ENCODE measurements around the gene TMEM175. TPM values are rescaled to one million over a fixed set of nuclear protein-coding genes. Genes with fewer than 3 reads are reported as not detected.
A peak's percentile ranks its signal among the peaks of the same experiment; 100 is the strongest.

The TMEM175 gene
- total RNA-seq, 3 donors from 2014 or later: 26.2 to 32.2 (median 28.2) TPM

DNA sequence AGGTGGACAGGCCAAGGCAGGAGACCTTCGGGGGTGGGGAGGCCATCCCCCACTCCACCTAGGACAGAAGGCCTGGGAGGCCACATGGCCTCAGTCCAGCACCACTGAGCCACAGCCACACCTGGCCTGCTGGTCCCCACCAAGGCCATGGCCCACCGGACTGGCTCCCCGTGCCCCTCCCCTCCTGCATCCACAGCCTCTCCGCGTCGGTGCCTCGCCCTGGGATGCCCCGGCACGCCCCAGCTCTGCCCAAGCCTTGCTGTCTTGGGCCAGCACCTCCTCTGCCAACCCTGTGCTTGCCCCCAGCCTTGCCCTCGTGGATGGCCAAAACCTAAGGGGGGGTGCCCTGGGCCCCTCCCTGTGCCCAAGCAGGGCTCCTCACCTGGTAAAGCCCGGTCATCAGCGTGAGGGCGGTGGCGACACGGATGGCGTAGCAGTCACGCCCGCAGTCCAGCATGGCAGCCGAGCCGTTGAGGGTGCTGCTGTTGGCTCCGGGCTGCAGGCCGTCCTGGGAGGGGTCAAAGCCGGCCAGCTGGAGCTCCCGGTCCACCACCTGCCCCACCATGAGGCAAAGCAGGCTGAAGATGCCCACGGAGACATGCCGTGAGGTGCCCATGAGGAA is 58.6 kb downstream of the TMEM175 start:
- Histone ChIP-seq H3K27me3 (no peaks in the 10 kb centered on the region), H3K4me3 (no peak overlapping the region), H3K4me1 (peaks cover 3 to 13% of the 10 kb centered on the region in 2 donors), H3K27ac (no peak overlapping the region), H3K36me3 (no peaks in the 10 kb centered on the region), H3K9me3 (no peaks in the 10 kb centered on the region)
- intact Hi-C loops (cut with DNase I; ENCODE audit: low total_unique reads): loop anchor here (10.0 kb wide), 1 partner anchor 316 kb away; the partner anchor contains the start of genes ATP5ME and MYL5
- DNase-seq (ENCODE audit: low spot score in 2 of 2): no peak
- TF ChIP-seq POLR2AphosphoS5 (IDR thresholded peaks at IDR 0.05) (no peak), POLR2A (IDR thresholded peaks at IDR 0.05) (no peak)
- TF ChIP-seq, protein P1, sequence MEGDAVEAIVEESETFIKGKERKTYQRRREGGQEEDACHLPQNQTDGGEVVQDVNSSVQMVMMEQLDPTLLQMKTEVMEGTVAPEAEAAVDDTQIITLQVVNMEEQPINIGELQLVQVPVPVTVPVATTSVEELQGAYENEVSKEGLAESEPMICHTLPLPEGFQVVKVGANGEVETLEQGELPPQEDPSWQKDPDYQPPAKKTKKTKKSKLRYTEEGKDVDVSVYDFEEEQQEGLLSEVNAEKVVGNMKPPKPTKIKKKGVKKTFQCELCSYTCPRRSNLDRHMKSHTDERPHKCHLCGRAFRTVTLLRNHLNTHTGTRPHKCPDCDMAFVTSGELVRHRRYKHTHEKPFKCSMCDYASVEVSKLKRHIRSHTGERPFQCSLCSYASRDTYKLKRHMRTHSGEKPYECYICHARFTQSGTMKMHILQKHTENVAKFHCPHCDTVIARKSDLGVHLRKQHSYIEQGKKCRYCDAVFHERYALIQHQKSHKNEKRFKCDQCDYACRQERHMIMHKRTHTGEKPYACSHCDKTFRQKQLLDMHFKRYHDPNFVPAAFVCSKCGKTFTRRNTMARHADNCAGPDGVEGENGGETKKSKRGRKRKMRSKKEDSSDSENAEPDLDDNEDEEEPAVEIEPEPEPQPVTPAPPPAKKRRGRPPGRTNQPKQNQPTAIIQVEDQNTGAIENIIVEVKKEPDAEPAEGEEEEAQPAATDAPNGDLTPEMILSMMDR (IDR thresholded peaks at IDR 0.05): no peak

DNA sequence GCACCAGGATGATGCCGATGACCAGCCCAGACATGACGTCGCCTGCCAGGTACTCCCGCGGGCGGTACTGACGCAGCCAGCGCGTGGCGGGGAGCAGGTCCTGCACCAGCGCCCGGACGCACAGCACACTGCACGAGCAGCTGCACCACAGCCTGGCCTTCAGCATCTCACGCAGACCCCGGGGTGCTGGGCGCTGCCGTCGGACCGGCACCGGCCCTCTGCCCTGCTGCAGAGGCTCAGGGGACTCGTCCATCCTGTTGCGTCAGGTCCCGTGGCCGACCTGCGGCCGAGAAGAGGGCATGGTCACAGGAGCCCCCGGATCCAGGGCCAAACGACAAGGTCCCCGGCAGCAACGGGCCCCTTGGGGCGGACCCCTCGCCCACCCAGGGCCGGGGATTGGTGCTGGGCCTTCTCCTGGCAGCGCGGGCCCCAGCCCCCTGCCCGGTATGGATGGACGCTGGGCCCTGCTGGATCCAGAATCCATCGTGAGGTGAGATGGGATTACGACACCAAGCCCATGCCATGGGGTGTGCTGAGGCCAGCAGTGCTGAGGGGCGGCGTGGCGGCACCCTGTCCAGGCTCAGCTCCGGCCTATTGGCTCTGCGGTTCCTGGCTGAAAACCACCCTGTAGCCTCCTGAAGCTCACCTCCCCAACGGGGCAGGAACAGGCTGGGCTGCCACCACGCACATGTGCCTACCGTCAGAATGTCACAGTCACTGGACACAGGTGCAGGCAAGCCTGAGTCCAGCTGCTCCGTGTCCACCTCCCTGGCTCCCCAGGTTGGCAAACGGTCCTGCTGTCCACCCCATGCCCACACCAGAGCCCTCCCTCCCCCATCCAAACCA is 59.4 kb downstream of the TMEM175 start:
- Histone ChIP-seq H3K27me3 (no peaks in the 10 kb centered on the region), H3K4me1 (peaks cover 0 to 8% of the 10 kb centered on the region in 2 donors), H3K27ac (peak overlapping the region; percentile 67 to 73), H3K9me3 (no peaks in the 10 kb centered on the region), H3K36me3 (no peaks in the 10 kb centered on the region), H3K4me3 (no peak overlapping the region)
- TF ChIP-seq, protein P1 (IDR thresholded peaks at IDR 0.05): no peak
- TF ChIP-seq POLR2A (IDR thresholded peaks at IDR 0.05): no peak
- no peak for TF ChIP-seq POLR2AphosphoS5 (IDR thresholded peaks at IDR 0.05)
- intact Hi-C loops (cut with DNase I; ENCODE audit: low total_unique reads): loop anchor here (10.0 kb wide), 1 partner anchor 317 kb away; the partner anchor contains the start of genes ATP5ME and MYL5
- no peak for DNase-seq (ENCODE audit: low spot score in 2 of 2)

DNA sequence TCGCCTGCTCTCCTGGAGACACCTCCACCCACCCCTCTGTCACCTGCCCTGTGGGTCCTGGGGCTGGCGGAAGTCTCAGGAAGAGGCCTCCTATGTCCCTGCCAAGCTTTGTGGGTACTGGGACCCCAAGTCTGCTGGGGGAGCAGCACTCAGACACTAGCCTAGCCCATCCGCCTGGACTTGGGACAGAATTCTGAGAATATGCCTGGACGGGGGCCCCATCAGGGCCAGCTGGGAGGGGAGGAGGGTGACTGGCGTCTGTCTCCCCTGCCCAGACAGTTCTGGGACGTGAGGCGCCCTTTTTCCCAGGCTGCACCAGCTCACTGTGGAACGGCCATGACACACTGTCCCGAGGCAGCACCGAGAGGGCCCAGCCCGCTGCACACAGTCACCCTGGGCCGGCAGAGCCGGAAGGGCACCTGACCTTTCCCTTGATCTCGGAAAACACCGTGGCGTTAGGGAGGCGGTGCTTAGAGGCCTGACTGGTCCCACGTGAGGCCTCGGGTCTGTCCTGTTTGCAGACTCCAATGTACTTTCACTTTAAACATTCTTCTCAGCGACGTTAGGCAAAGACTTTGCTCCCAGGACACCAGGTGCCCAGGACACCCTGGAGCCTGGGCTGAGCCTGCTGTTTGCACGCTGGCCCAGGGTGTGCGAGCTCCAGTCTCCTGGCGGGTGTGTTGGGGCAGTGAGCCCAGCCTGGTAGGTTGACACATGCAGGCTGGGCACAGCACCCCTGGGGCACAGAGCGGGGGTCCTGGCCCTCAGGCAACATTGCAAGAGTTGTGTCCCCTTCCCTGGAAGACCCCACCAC is 60.2 kb downstream of the TMEM175 start:
- H3K4me3 ChIP-seq: peak overlapping the region in 2 of 3 donors; percentile 1 to 22
- H3K4me1 ChIP-seq: peaks cover 0 to 5% of the 10 kb centered on the region in 2 donors
- H3K36me3 ChIP-seq: no peaks in the 10 kb centered on the region
- TF ChIP-seq, protein P1 (IDR thresholded peaks at IDR 0.05): no peak
- TF ChIP-seq POLR2AphosphoS5 (IDR thresholded peaks at IDR 0.05): peak in 1 of 3 donors; percentile 5
- no peaks in the 10 kb centered on the region for H3K9me3 ChIP-seq
- H3K27me3 ChIP-seq: peaks cover 0 to 2% of the 10 kb centered on the region in 2 donors
- intact Hi-C loops (cut with DNase I; ENCODE audit: low total_unique reads): loop anchor here (10.0 kb wide), 1 partner anchor 318 kb away; the partner anchor contains the start of genes ATP5ME and MYL5
- peak overlapping the region; percentile 67 to 73 for H3K27ac ChIP-seq
- peak; percentile 69 to 84 for DNase-seq (ENCODE audit: low spot score in 2 of 2)

DNA sequence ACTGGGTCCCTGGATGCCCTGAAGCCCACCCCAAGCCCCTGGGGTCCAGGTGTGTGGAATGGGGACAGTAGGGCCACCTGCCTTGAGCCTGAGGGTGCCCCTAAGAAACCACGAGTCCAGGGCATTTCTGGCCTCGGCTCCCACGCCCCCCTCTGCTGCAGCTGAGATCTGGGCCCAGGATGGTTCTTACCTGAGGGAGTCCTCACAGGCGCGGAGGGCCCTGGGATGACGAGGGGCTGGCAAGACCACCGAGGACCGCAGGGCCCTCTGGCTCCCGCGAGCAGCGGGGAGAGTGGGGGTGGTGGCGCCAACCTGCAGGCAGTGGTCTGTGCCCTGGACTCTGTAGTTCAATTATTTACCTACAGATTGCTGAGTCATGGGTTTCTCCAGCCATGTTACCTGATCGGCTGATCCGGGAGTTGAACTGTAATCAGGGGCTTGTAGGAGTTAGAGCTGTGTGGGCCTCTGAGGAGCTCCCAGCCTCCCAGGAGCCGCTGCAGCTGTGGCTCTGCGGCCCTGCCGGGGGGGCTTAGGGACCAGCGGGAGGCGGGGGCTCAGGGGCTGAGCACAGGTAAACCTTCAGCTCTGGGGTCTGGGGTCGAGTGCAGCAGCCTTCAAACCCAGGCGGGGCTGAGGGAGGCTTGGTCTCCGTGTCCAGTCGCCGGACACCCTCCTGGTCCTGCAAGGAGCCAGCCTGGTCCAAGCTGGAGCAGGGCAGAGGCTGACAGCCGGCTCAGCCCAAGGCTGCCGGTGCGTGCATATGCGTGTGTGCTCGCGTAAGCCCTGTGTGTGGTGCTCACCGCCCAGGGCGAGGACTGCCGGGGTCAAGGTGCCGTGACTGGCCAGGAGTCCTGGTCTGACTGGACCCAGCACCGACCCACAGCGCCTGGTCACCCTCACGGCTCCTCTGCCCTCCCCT is 61.1 kb downstream of the TMEM175 start, which contains the start of gene SLC26A1:
Gene SLC26A1 (minus strand): TSS at position 294 of the 919 bp plus-strand sequence. CDS start 1,701 bp downstream, outside the sequence.
- no peaks in the 10 kb centered on the region for H3K36me3 ChIP-seq
- peak within 1 kb of the TSS; percentile 67 to 73 for H3K27ac ChIP-seq
- H3K4me3 ChIP-seq: peak within 1 kb of the TSS in 2 of 3 donors; percentile 1 to 22
- peaks cover 0 to 11% of the 10 kb centered on the region in 2 donors for H3K27me3 ChIP-seq
- TF ChIP-seq, protein P1 (IDR thresholded peaks at IDR 0.05): no peak
- TF ChIP-seq POLR2A (IDR thresholded peaks at IDR 0.05): no peak
- no peak for TF ChIP-seq POLR2AphosphoS5 (IDR thresholded peaks at IDR 0.05)
- intact Hi-C loops (cut with DNase I; ENCODE audit: low total_unique reads): loop anchor here (10.0 kb wide), 1 partner anchor 319 kb away; the partner anchor contains the start of genes ATP5ME and MYL5
- no peak for DNase-seq (ENCODE audit: low spot score in 2 of 2)
- no peaks in the 10 kb centered on the region for H3K4me1 ChIP-seq
- H3K9me3 ChIP-seq: no peaks in the 10 kb centered on the region

Measured in breast epithelium (tissue), 4 donors.